Measurements from ENCODE around the gene CRBN.

CRBN gene

GRCh38 chr3:3165650-3166049 is 13.8 kb downstream of the CRBN start:
- H3K4me3 ChIP-seq (ENCODE audit: low read depth, low read length), result no peak overlapping the region
- TF ChIP-seq CTCF (IDR thresholded peaks at IDR 0.05), result no peak
- H3K9me3 ChIP-seq (ENCODE audit: control insufficient read depth, low read length), result no peaks in the 10 kb centered on the region
- H3K4me1 ChIP-seq, result no peaks in the 10 kb centered on the region
- no peak overlapping the region for H3K4me2 ChIP-seq (ENCODE audit: low read length)
- no peaks in the 10 kb centered on the region for H3K36me3 ChIP-seq (ENCODE audit: control insufficient read depth, insufficient read depth, low read length)
- no peaks in the 10 kb centered on the region for H3K27me3 ChIP-seq (ENCODE audit: control insufficient read depth, insufficient read depth, low read length)
- H3K27ac ChIP-seq, result no peak overlapping the region
- no peak overlapping the region for H2AFZ ChIP-seq
- H3K9ac ChIP-seq, result no peak overlapping the region
- H3K79me2 ChIP-seq, result peaks cover 28% of the 10 kb centered on the region

GRCh38 chr3:3165241-3165640 is 14.2 kb downstream of the CRBN start:
- Histone ChIP-seq H3K9me3 (ENCODE audit: control insufficient read depth, low read length) (no peaks in the 10 kb centered on the region), H2AFZ (no peak overlapping the region), H3K4me2 (ENCODE audit: low read length) (no peak overlapping the region), H3K27ac (no peak overlapping the region), H3K79me2 (peaks cover 28% of the 10 kb centered on the region), H3K27me3 (ENCODE audit: control insufficient read depth, insufficient read depth, low read length) (no peaks in the 10 kb centered on the region), H3K4me3 (ENCODE audit: low read depth, low read length) (no peak overlapping the region), H3K9ac (no peak overlapping the region), H3K36me3 (ENCODE audit: control insufficient read depth, insufficient read depth, low read length) (no peaks in the 10 kb centered on the region), H3K4me1 (no peaks in the 10 kb centered on the region)
- TF ChIP-seq CTCF (IDR thresholded peaks at IDR 0.05), result no peak

GRCh38 chr3:3160826-3161225 is 18.7 kb downstream of the CRBN start:
- Histone ChIP-seq H3K4me2 (ENCODE audit: low read length) (no peak overlapping the region), H3K4me3 (ENCODE audit: low read depth, low read length) (no peak overlapping the region), H2AFZ (no peak overlapping the region), H3K4me1 (no peaks in the 10 kb centered on the region), H3K36me3 (ENCODE audit: control insufficient read depth, insufficient read depth, low read length) (no peaks in the 10 kb centered on the region), H3K9ac (no peak overlapping the region), H3K27ac (no peak overlapping the region), H3K27me3 (ENCODE audit: control insufficient read depth, insufficient read depth, low read length) (no peaks in the 10 kb centered on the region), H3K9me3 (ENCODE audit: control insufficient read depth, low read length) (no peaks in the 10 kb centered on the region), H3K79me2 (peaks cover 31% of the 10 kb centered on the region)
- TF ChIP-seq CTCF (IDR thresholded peaks at IDR 0.05), result no peak

GRCh38 chr3:3157484-3157883 is 22.0 kb downstream of the CRBN start:
- no peak overlapping the region for H3K4me2 ChIP-seq (ENCODE audit: low read length)
- H3K9ac ChIP-seq, result no peak overlapping the region
- H3K4me1 ChIP-seq, result no peaks in the 10 kb centered on the region
- H2AFZ ChIP-seq, result no peak overlapping the region
- no peaks in the 10 kb centered on the region for H3K9me3 ChIP-seq (ENCODE audit: control insufficient read depth, low read length)
- peaks cover 4% of the 10 kb centered on the region for H3K36me3 ChIP-seq (ENCODE audit: control insufficient read depth, insufficient read depth, low read length)
- H3K27ac ChIP-seq, result no peak overlapping the region
- H3K4me3 ChIP-seq (ENCODE audit: low read depth, low read length), result no peak overlapping the region
- no peak for TF ChIP-seq CTCF (IDR thresholded peaks at IDR 0.05)
- peaks cover 16% of the 10 kb centered on the region for H3K79me2 ChIP-seq
- H3K27me3 ChIP-seq (ENCODE audit: control insufficient read depth, insufficient read depth, low read length), result no peaks in the 10 kb centered on the region

- no peaks in the 10 kb centered on the region for H3K27me3 ChIP-seq (ENCODE audit: control insufficient read depth, insufficient read depth, low read length)
- no peak overlapping the region for H3K4me2 ChIP-seq (ENCODE audit: low read length)
- H3K4me3 ChIP-seq (ENCODE audit: low read depth, low read length), result no peak overlapping the region
- H2AFZ ChIP-seq, result no peak overlapping the region
- no peak for TF ChIP-seq CTCF (IDR thresholded peaks at IDR 0.05)
- H3K36me3 ChIP-seq (ENCODE audit: control insufficient read depth, insufficient read depth, low read length), result peaks cover 4% of the 10 kb centered on the region
- H3K9ac ChIP-seq, result no peak overlapping the region
- H3K9me3 ChIP-seq (ENCODE audit: control insufficient read depth, low read length), result no peaks in the 10 kb centered on the region
- peaks cover 10% of the 10 kb centered on the region for H3K79me2 ChIP-seq
- no peaks in the 10 kb centered on the region for H3K4me1 ChIP-seq
- no peak overlapping the region for H3K27ac ChIP-seq
Observed at GRCh38 chr3:3154879-3155610, 24.4 kb downstream of the CRBN start.

Measured in parathyroid adenoma (tissue), 2 donors.